ENCODE data around the gene BCAR1. TPM values are rescaled to one million over a fixed set of nuclear protein-coding genes. Genes with fewer than 3 reads are reported as not detected.

BCAR1 gene
- total and polyA plus RNA-seq, 10 of the 15 experiments (the other 5 are each of a cell fraction or from before 2014, with no cell fraction given): 0.13 to 14.1 (median 2.8) TPM; not detected in 1

GRCh38 chr16:75235721-75236193 is 15.7 kb downstream of the BCAR1 start:
- BruUV-seq (replicated peaks): no TSS peak
- ChIA-PET RAD21 (ENCODE audit: unreplicated experiment) (interaction anchor here (1.0 to 7.9 kb wide), 3 partner anchors 10 to 147 kb away, joined by 3 to 150 read pairs (median 3); no protein-coding TSS in a partner anchor), SMC1A (ENCODE audit: uncharacterized antibody, unreplicated experiment) (interaction anchor here (1.0 to 1.2 kb wide), 3 partner anchors 9 to 150 kb away, joined by 3 to 5 read pairs (median 5); no protein-coding TSS in a partner anchor), CTCF (interaction anchor here (0.8 to 10.6 kb wide), 3 partner anchors 37 to 166 kb away, joined by 3 to 243 read pairs (median 79); no protein-coding TSS in a partner anchor), POLR2A (no interaction called here)
- Histone ChIP-seq H3K4me2 (ENCODE audit: control insufficient read depth, insufficient read depth) (no peak overlapping the region), H3K9ac (ENCODE audit: control insufficient read depth, insufficient read depth, low read length) (no peak overlapping the region), H3K27ac (ENCODE audit: control insufficient read depth, insufficient read depth) (no peak overlapping the region), H2AFZ (ENCODE audit: control insufficient read depth, low read depth, low read length) (no peak overlapping the region), H4K20me1 (ENCODE audit: control insufficient read depth, insufficient read depth) (no peaks in the 10 kb centered on the region), H3K27me3 (replicated peaks in 1 of 2; ENCODE audit: control insufficient read depth in 2 of 2, insufficient read depth in 2 of 2, low read length in 1 of 2) (no peaks in the 10 kb centered on the region), H3K9me3 (replicated peaks; ENCODE audit: control insufficient read depth, insufficient read depth, low read length) (no peaks in the 10 kb centered on the region), H3K79me2 (ENCODE audit: control insufficient read depth, insufficient read depth, low read length) (no peaks in the 10 kb centered on the region), H3K4me1 (ENCODE audit: control insufficient read depth, insufficient read depth, low read length) (no peaks in the 10 kb centered on the region), H3K36me3 (ENCODE audit: control insufficient read depth in 2 of 2, insufficient read depth in 2 of 2, low read length in 1 of 2) (no peaks in the 10 kb centered on the region; a peak in 1 of 4 replicates), H3K4me3 (no peak overlapping the region)
- no peak for ATAC-seq
- no peak for DNase-seq (ENCODE audit: low read depth, low spot score)
- in situ Hi-C loops (cut with MboI): no loop called here
- TF ChIP-seq ASH2L (IDR thresholded peaks at IDR 0.05; ENCODE audit: borderline replicate concordance, low read depth) (no peak), MYB (IDR thresholded peaks at IDR 0.05; ENCODE audit: borderline replicate concordance, low read depth, low read length) (no peak), ZNF24 (IDR thresholded peaks at IDR 0.05) (no peak), WRNIP1 (IDR thresholded peaks at IDR 0.05; ENCODE audit: borderline replicate concordance, low read depth, low read length) (no peak), E4F1 (IDR thresholded peaks at IDR 0.05; ENCODE audit: borderline replicate concordance, partially characterized antibody) (no peak), NRF1 (conservative IDR thresholded peaks at IDR 0.05; ENCODE audit: low read depth, low read length) (no peak), E2F4 (IDR thresholded peaks at IDR 0.05; ENCODE audit: low read depth, low read length) (no peak), SP1 (IDR thresholded peaks at IDR 0.05; ENCODE audit: low read depth, low read length) (no peak), BHLHE40 (IDR thresholded peaks at IDR 0.05; ENCODE audit: borderline replicate concordance in 1 of 2, low read depth in 2 of 2, low read length in 1 of 2) (no peak), TBL1XR1 (IDR thresholded peaks at IDR 0.05; ENCODE audit: low read depth, low read length) (no peak), ZNF207 (IDR thresholded peaks at IDR 0.05; ENCODE audit: borderline replicate concordance) (no peak), SREBF2 (IDR thresholded peaks at IDR 0.05; ENCODE audit: low read length) (no peak), RB1 (IDR thresholded peaks at IDR 0.05; ENCODE audit: borderline replicate concordance) (no peak)
- TF ChIP-seq, protein P1, sequence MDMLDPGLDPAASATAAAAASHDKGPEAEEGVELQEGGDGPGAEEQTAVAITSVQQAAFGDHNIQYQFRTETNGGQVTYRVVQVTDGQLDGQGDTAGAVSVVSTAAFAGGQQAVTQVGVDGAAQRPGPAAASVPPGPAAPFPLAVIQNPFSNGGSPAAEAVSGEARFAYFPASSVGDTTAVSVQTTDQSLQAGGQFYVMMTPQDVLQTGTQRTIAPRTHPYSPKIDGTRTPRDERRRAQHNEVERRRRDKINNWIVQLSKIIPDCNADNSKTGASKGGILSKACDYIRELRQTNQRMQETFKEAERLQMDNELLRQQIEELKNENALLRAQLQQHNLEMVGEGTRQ (IDR thresholded peaks at IDR 0.05; ENCODE audit: borderline replicate concordance, low read depth, low read length): no peak
- FAIRE-seq: no peak
- WGBS (ENCODE audit: insufficient coverage, insufficient replicate concordance, low lambda C conversion rate, missing lambda C conversion rate): 96% methylated on average over 23 of the region's 34 CpGs
- intact Hi-C loops (cut with micrococcal nuclease; ENCODE audit: unreplicated experiment): loop anchor here (10.0 kb wide), 1 partner anchor 529 kb away; no protein-coding TSS in a partner anchor
